B cell (primary cell): ENCODE results near the gene STOX2. TPM values are rescaled to one million over a fixed set of nuclear protein-coding genes. Genes with fewer than 3 reads are reported as not detected.

Experiments used
- ATAC-seq: fragments of 200-7000 bp; cut with Tn5 transposase; one replicate; pipeline ENCODE4 v1.10.0; 2021; ENCODE audit warnings: low read depth, mild to moderate bottlenecking, moderate number of reproducible peaks, moderate library complexity
- CTCF ChIA-PET: fragments of 350-600 bp; sonication (Branson Sonifier 250); formaldehyde crosslinking; loops from one replicate; lab custom pipeline; 2021; ENCODE audit warnings: antibody characterized with exemption, inconsistent platforms; lab: Charles Lee
- POLR2A ChIA-PET: fragments of 350-600 bp; sonication (Branson Sonifier 250); formaldehyde crosslinking; loops from one replicate; lab custom pipeline; 2021; ENCODE audit warnings: antibody characterized with exemption; lab: Charles Lee
- DNase-seq: peaks from one replicate; pipeline ENCODE4 v3.0.0; 2013
- H2AFZ ChIP-seq: 2 replicates; pipeline ENCODE4 v1.6.1; 2012; ENCODE audit warnings: mild to moderate bottlenecking, low read depth, low read length; ENCODE audit not compliant: insufficient read depth, poor library complexity, severe bottlenecking
- H3K27ac ChIP-seq, 2 donors: 1 replicate in 1 of 2; 2 replicates in 1 of 2; pipeline ENCODE4 v1.5.1; 2012 to 2013; ENCODE audit warnings: low read length in 2 of 2, mild to moderate bottlenecking in 2 of 2, moderate library complexity in 1 of 2
- H3K27me3 ChIP-seq, 4 experiments: fragments of 200-600 bp in 1 of 4; sonication (generic) in 1 of 4; replicated peaks in 1 of 4; 1 replicate in 2 of 4; 2 replicates in 2 of 4; pipeline versions ENCODE4 v1.6.1 to v1.7.0; 2013 to 2016; ENCODE audit warnings: low read length in 3 of 4, mild to moderate bottlenecking in 2 of 4, mixed read lengths in 1 of 4, moderate library complexity in 1 of 4; ENCODE audit not compliant: insufficient read depth in 4 of 4, control insufficient read depth in 3 of 4; ENCODE audit errors: control extremely low read depth in 1 of 4
- H3K36me3 ChIP-seq, 2 experiments: replicated peaks in 1 of 2; 1 replicate in 1 of 2; 2 replicates in 1 of 2; pipeline versions ENCODE4 v1.6.1 to v1.7.1; 2013; ENCODE audit warnings: low read length in 1 of 2; ENCODE audit not compliant: insufficient read depth in 2 of 2, control insufficient read depth in 1 of 2; ENCODE audit errors: control extremely low read depth in 1 of 2, extremely low read depth in 1 of 2
- H3K4me1 ChIP-seq, 2 donors: fragments of 200-600 bp in 1 of 2; sonication (generic) in 1 of 2; 1 replicate in 1 of 2; 2 replicates in 1 of 2; pipeline versions ENCODE4 v1.5.1 to v1.6.1; 2013 to 2017; ENCODE audit warnings: low read length in 2 of 2; ENCODE audit not compliant: control insufficient read depth in 2 of 2, insufficient read depth in 2 of 2
- H3K4me2 ChIP-seq: replicated peaks from 2 replicates; pipeline ENCODE3; 2012; ENCODE audit warnings: mild to moderate bottlenecking, low read depth, low read length; ENCODE audit not compliant: poor library complexity, severe bottlenecking
- H3K4me3 ChIP-seq, 5 experiments: fragments of 200-600 bp in 1 of 5; sonication (generic) in 1 of 5; 1 replicate in 3 of 5; 2 replicates in 2 of 5; pipeline versions ENCODE4 v1.5.1 to v1.7.0; 2011 to 2016; ENCODE audit warnings: low read length in 4 of 5, mild to moderate bottlenecking in 4 of 5, low read depth in 2 of 5, control low read depth in 1 of 5, moderate library complexity in 1 of 5; ENCODE audit not compliant: insufficient read depth in 1 of 5; ENCODE audit errors: control extremely low read depth in 1 of 5, extremely low read depth in 1 of 5
- H3K79me2 ChIP-seq: fragments of 200-600 bp; sonication (generic); one replicate; pipeline ENCODE4 v1.6.0; 2016; ENCODE audit warnings: low read length; ENCODE audit not compliant: control insufficient read depth, insufficient read depth
- H3K9ac ChIP-seq: fragments of 200-600 bp; sonication (generic); 2 replicates; pipeline ENCODE4 v1.6.1; 2017; ENCODE audit warnings: mild to moderate bottlenecking, low read length, moderate library complexity
- H3K9me3 ChIP-seq, 3 donors: one replicate each; pipeline versions ENCODE4 v1.6.1 to v1.7.1; 2013; ENCODE audit warnings: low read length in 2 of 3; ENCODE audit not compliant: control insufficient read depth in 2 of 3, insufficient read depth in 1 of 3; ENCODE audit errors: control extremely low read depth in 1 of 3
- H4K20me1 ChIP-seq: 2 replicates; pipeline ENCODE4 v1.6.0; 2012; ENCODE audit warnings: mild to moderate bottlenecking, low read length; ENCODE audit not compliant: insufficient read depth, control insufficient read depth, poor library complexity, severe bottlenecking
- H3K27ac Mint-ChIP-seq: one replicate; pipeline ENCODE4 v1.8.0; 2021; ENCODE audit warnings: mixed read lengths
- H3K27me3 Mint-ChIP-seq: one replicate; pipeline ENCODE4 v1.8.0; 2021; ENCODE audit warnings: mixed read lengths
- H3K4me1 Mint-ChIP-seq: one replicate; pipeline ENCODE4 v1.8.0; 2021; ENCODE audit warnings: mixed read lengths
- H3K4me3 Mint-ChIP-seq: one replicate; pipeline ENCODE4 v1.8.0; 2021; ENCODE audit warnings: mixed read lengths
- H3K9me3 Mint-ChIP-seq: one replicate; pipeline ENCODE4 v1.8.0; 2022; ENCODE audit warnings: mixed read lengths; ENCODE audit not compliant: insufficient read depth
- CTCF ChIP-seq: fragments of 200-600 bp; IDR thresholded peaks from one replicate; pipeline ENCODE4 v1.8.0; 2022; ENCODE audit warnings: antibody characterized with exemption, mild to moderate bottlenecking
- EZH2 ChIP-seq: IDR thresholded peaks from 2 replicates; pipeline ENCODE4 v1.6.1; 2012; ENCODE audit warnings: borderline replicate concordance, low read depth, mild to moderate bottlenecking, moderate library complexity, low read length; ENCODE audit not compliant: insufficient read depth, poor library complexity, severe bottlenecking
- WGBS: methylation state at CpG from one replicate; pipeline ENCODE4 v1.1.5; 2013; ENCODE audit warnings: missing lambda C conversion rate; ENCODE audit not compliant: insufficient coverage; 5-methylcytosine and 5-hydroxymethylcytosine counted together
- intact Hi-C: fragments of 100-400 bp; cut with micrococcal nuclease; formaldehyde crosslinking; loops from one replicate; pipeline ENCODE4 v1.10.0; 2022
- polyA plus RNA-seq: library from polyadenylated mRNA; depleted of rRNA; stranded (reverse); fragments of >200 nt; gene quantifications from 2 replicates; pipeline ENCODE4 v1.2.3, GENCODE V29; 2012
- total RNA-seq, 2 donors: library from RNA; stranded (reverse); fragments of 120-200 nt in 1 of 2; gene quantifications; 1 replicate in 1 of 2; 2 replicates in 1 of 2; pipeline versions ENCODE4 v1.2.3 to v1.2.4, GENCODE V29; 2013 to 2022

STOX2 gene
- total and polyA plus RNA-seq, 2 donors (not counting 1 experiment from before 2014, with no cell fraction given): under 0.01 TPM; not detected in 1

GRCh38 chr4:183984566-183984965, 79.5 kb downstream of the STOX2 start:
- H3K4me3 ChIP-seq: no peak overlapping the region
- H3K4me1 ChIP-seq: no peaks in the 10 kb centered on the region
- H3K4me1 Mint-ChIP-seq: no peaks in the 10 kb centered on the region
- H3K27ac ChIP-seq: no peak overlapping the region
- intact Hi-C loops: no loop called here
- no peak for DNase-seq
- no peaks in the 10 kb centered on the region for H3K36me3 ChIP-seq
- no peak overlapping the region for H2AFZ ChIP-seq
- no peak overlapping the region for H3K4me3 Mint-ChIP-seq
- 96% methylated on average over 12 of the region's 13 CpGs for WGBS
- ChIA-PET CTCF (no interaction called here), POLR2A (no interaction called here)
- H3K9ac ChIP-seq: no peak overlapping the region
- no peak overlapping the region for H3K27ac Mint-ChIP-seq
- no peak for TF ChIP-seq EZH2
- no peak for TF ChIP-seq CTCF
- H3K9me3 ChIP-seq: peaks cover 0 to 2% (median 0%) of the 10 kb centered on the region in 3 donors
- no peak for ATAC-seq
- peaks cover 12% of the 10 kb centered on the region for H3K27me3 Mint-ChIP-seq
- no peaks in the 10 kb centered on the region for H3K79me2 ChIP-seq
- no peaks in the 10 kb centered on the region for H3K9me3 Mint-ChIP-seq
- no peaks in the 10 kb centered on the region for H3K27me3 ChIP-seq
- H3K4me2 ChIP-seq: no peak overlapping the region
- no peaks in the 10 kb centered on the region for H4K20me1 ChIP-seq

GRCh38 chr4:183985786-183986185, 80.7 kb downstream of the STOX2 start:
- ATAC-seq: no peak

More at GRCh38 chr4:183985786-183986185, 80.7 kb downstream of the STOX2 start:
- Histone ChIP-seq H3K9ac (no peak overlapping the region), H3K36me3 (no peaks in the 10 kb centered on the region), H3K4me3 (no peak overlapping the region), H2AFZ (no peak overlapping the region), H3K4me1 (no peaks in the 10 kb centered on the region), H3K27me3 (no peaks in the 10 kb centered on the region), H4K20me1 (no peaks in the 10 kb centered on the region), H3K79me2 (no peaks in the 10 kb centered on the region), H3K27ac (no peak overlapping the region), H3K9me3 (peaks cover 0 to 2% (median 0%) of the 10 kb centered on the region in 3 donors), H3K4me2 (no peak overlapping the region)
- H3K4me3 Mint-ChIP-seq: no peak overlapping the region
- no peak overlapping the region for H3K27ac Mint-ChIP-seq
- WGBS: 100% methylated on average over 2 of the region's 7 CpGs
- intact Hi-C loops: no loop called here
- H3K27me3 Mint-ChIP-seq: peaks cover 9% of the 10 kb centered on the region
- CTCF ChIA-PET: no interaction called here
- no peaks in the 10 kb centered on the region for H3K4me1 Mint-ChIP-seq
- POLR2A ChIA-PET: no interaction called here
- no peak for DNase-seq
- H3K9me3 Mint-ChIP-seq: no peaks in the 10 kb centered on the region
- no peak for TF ChIP-seq CTCF
